ENCODE data around the gene NKX6-2.

GRCh38 chr10:132764108-132764507, 21.8 kb downstream of the NKX6-2 start:
- TF ChIP-seq CTCF (conservative IDR thresholded peaks at IDR 0.05; ENCODE audit: low read depth in 2 of 2) (no peak), POLR2AphosphoS5 (IDR thresholded peaks at IDR 0.05; ENCODE audit: low read depth) (no peak), CREB1 (CRISPR knock-in tag; IDR thresholded peaks at IDR 0.05; ENCODE audit: low read depth) (no peak), EZH2phosphoT487 (IDR thresholded peaks at IDR 0.05; ENCODE audit: unreplicated experiment) (no peak), ETS1 (IDR thresholded peaks at IDR 0.05) (no peak), REST (IDR thresholded peaks at IDR 0.05; ENCODE audit: unreplicated experiment) (no peak), JUNB (IDR thresholded peaks at IDR 0.05; ENCODE audit: unreplicated experiment) (no peak), EZH2 (IDR thresholded peaks at IDR 0.05; ENCODE audit: low read depth, unreplicated experiment) (no peak), ZNF462 (CRISPR knock-in tag; IDR thresholded peaks at IDR 0.05) (no peak), ZNF114 (CRISPR knock-in tag; IDR thresholded peaks at IDR 0.05) (no peak), NANOG (IDR thresholded peaks at IDR 0.05; ENCODE audit: borderline replicate concordance) (no peak), ZNF331 (CRISPR knock-in tag; IDR thresholded peaks at IDR 0.05; ENCODE audit: low read depth) (no peak)
